GM18505 (cell line): ENCODE measurements around the gene SIGLEC7.

Experiments used
- ATAC-seq: cut with Tn5 transposase; IDR thresholded peaks from one replicate; pipeline ENCODE4 v1.9.1; 2021; ENCODE audit not compliant: unreplicated experiment
- POLR2A ChIP-seq: IDR thresholded peaks from 4 replicates; pipeline ENCODE4 v1.6.1; 2011; ENCODE audit warnings: borderline replicate concordance; ENCODE audit not compliant: insufficient read depth, insufficient read length; ENCODE audit errors: extremely low read depth

SIGLEC7 gene

GRCh38 chr19:51142119-51142518 is at the start of gene SIGLEC7:
Gene SIGLEC7 (plus strand): TSS chr19:51142301. CDS start chr19:51142370, 69 bp downstream.
- TF ChIP-seq POLR2A = no peak
- ATAC-seq = no peak

GRCh38 chr19:51093101-51093500 is 49.0 kb upstream of the SIGLEC7 start:
- TF ChIP-seq POLR2A = no peak
- no peak for ATAC-seq

GRCh38 chr19:51093510-51094345 is 48.4 kb upstream of the SIGLEC7 start:
- ATAC-seq = no peak
- TF ChIP-seq POLR2A = no peak

GRCh38 chr19:51094696-51095279 is 47.3 kb upstream of the SIGLEC7 start:
- no peak for ATAC-seq
- TF ChIP-seq POLR2A = no peak

GRCh38 chr19:51096473-51097165 is 45.5 kb upstream of the SIGLEC7 start:
- no peak for TF ChIP-seq POLR2A
- ATAC-seq = no peak

- TF ChIP-seq POLR2A = no peak
- no peak for ATAC-seq
Measured at GRCh38 chr19:51097166-51097738, 44.8 kb upstream of the SIGLEC7 start.

GRCh38 chr19:51097796-51098195 is 44.3 kb upstream of the SIGLEC7 start:
- no peak for TF ChIP-seq POLR2A
- ATAC-seq = no peak

GRCh38 chr19:51098365-51099046 is 43.6 kb upstream of the SIGLEC7 start:
- TF ChIP-seq POLR2A = no peak
- no peak for ATAC-seq

- no peak for ATAC-seq
Measured at GRCh38 chr19:51099047-51099382, 43.1 kb upstream of the SIGLEC7 start.

GRCh38 chr19:51100601-51101000 is 41.5 kb upstream of the SIGLEC7 start:
- no peak for TF ChIP-seq POLR2A
- ATAC-seq = no peak

More at GRCh38 chr19:51099047-51099382, 43.1 kb upstream of the SIGLEC7 start:
- TF ChIP-seq POLR2A = no peak

GRCh38 chr19:51101171-51101865 is 40.8 kb upstream of the SIGLEC7 start:
- no peak for TF ChIP-seq POLR2A
- no peak for ATAC-seq

- no peak for ATAC-seq
- no peak for TF ChIP-seq POLR2A
Measured at GRCh38 chr19:51102991-51103390, 39.1 kb upstream of the SIGLEC7 start.
